Spleen (tissue), 11 donors: Measurements from ENCODE around the gene PCSK9. TPM values are rescaled to one million over a fixed set of nuclear protein-coding genes. Genes with fewer than 3 reads are reported as not detected.

ENCODE experiments used
- DNase-seq: peaks from one replicate; pipeline ENCODE4 v3.0.0-alpha.2; 2020
- H3K27ac ChIP-seq, 8 donors: fragments of 200-600 bp; sonication (generic) in 7 of 8; 1 replicate in 4 of 8; 2 replicates in 4 of 8; pipeline versions ENCODE4 v1.5.0 to v1.8.0; 2016 to 2021; ENCODE audit warnings: inconsistent platforms in 4 of 8, mild to moderate bottlenecking in 4 of 8, moderate library complexity in 1 of 8
- H3K27me3 ChIP-seq, 7 donors: fragments of 200-600 bp; sonication (generic) in 6 of 7; replicated peaks in 1 of 7; 1 replicate in 4 of 7; 2 replicates in 3 of 7; pipeline versions ENCODE4 v1.5.0 to v1.8.0; 2016 to 2021; ENCODE audit warnings: inconsistent platforms in 3 of 7, mild to moderate bottlenecking in 1 of 7
- H3K36me3 ChIP-seq, 6 donors: fragments of 200-600 bp; sonication (generic) in 5 of 6; 1 replicate in 4 of 6; 2 replicates in 2 of 6; pipeline versions ENCODE4 v1.5.0 to v1.8.0; 2016 to 2021; ENCODE audit warnings: inconsistent platforms in 2 of 6
- H3K4me1 ChIP-seq, 6 donors: fragments of 200-600 bp; sonication (generic) in 5 of 6; 1 replicate in 3 of 6; 2 replicates in 3 of 6; pipeline versions ENCODE4 v1.5.0 to v1.8.0; 2016 to 2021; ENCODE audit warnings: inconsistent platforms in 3 of 6
- H3K4me3 ChIP-seq, 8 donors: fragments of 200-600 bp; sonication (generic) in 7 of 8; 1 replicate in 4 of 8; 2 replicates in 4 of 8; pipeline versions ENCODE4 v1.5.0 to v1.8.0; 2016 to 2021; ENCODE audit warnings: inconsistent platforms in 4 of 8, mild to moderate bottlenecking in 4 of 8, moderate library complexity in 2 of 8
- H3K9me3 ChIP-seq, 8 donors: fragments of 200-600 bp; sonication (generic) in 7 of 8; 1 replicate in 4 of 8; 2 replicates in 4 of 8; pipeline versions ENCODE4 v1.5.0 to v1.8.0; 2016 to 2021; ENCODE audit warnings: inconsistent platforms in 4 of 8
- POLR2A ChIP-seq, 3 donors: fragments of 450-650 bp; IDR thresholded peaks; one replicate each; pipeline ENCODE4 v1.5.1; 2017; ENCODE audit warnings: antibody characterized with exemption in 3 of 3, mild to moderate bottlenecking in 1 of 3
- POLR2AphosphoS5 ChIP-seq, 3 donors: sonication (generic); formaldehyde crosslinking; IDR thresholded peaks; one replicate each; pipeline ENCODE4 v1.5.1; 2017; ENCODE audit warnings: antibody characterized with exemption in 3 of 3
- WGBS, 5 donors: extraction: QIAGEN DNeasy Blood & Tissue Kit in 3 of 5; methylation state at CpG; one replicate each; pipeline versions ENCODE4 v1.1.5 to v1.1.7; 2013 to 2018; 5-methylcytosine and 5-hydroxymethylcytosine counted together
- intact Hi-C: fragments of 100-400 bp; cut with DNase I; formaldehyde crosslinking; loops from one replicate; pipeline ENCODE4 v1.15.0; 2023; ENCODE audit warnings: low total_unique reads
- polyA plus RNA-seq, 3 donors: library from polyadenylated mRNA; stranded (reverse); fragments of 200-250 nt; gene quantifications; one replicate each; pipeline ENCODE4 v1.2.1, GENCODE V29; 2013
- total RNA-seq, 7 donors: library from RNA; depleted of rRNA in 3 of 7; stranded (reverse); fragments of >200 nt in 3 of 7; fragmentation: NEBNext Ultra II Directional in 4 of 7; extraction: Animal tissue kit (Norgen Biotek cat#: 25700) in 4 of 7; gene quantifications; one replicate each; pipeline versions ENCODE4 v1.1.0 to v1.2.1, GENCODE V29; 2016 to 2021
- TF ChIP-seq, protein P1 (sequence below), 11 experiments: fragments of 200-600 bp in 7 of 11; fragments of 450-650 bp in 4 of 11; sonication (generic) in 4 of 11; IDR thresholded peaks in 8 of 11; conservative IDR thresholded peaks in 3 of 11; 1 replicate in 7 of 11; 2 replicates in 4 of 11; pipeline versions ENCODE4 v1.4.0 to v1.8.0; 2016 to 2021; ENCODE audit warnings: antibody characterized with exemption in 11 of 11, inconsistent platforms in 4 of 11, mild to moderate bottlenecking in 1 of 11
- donor health status: healthy with polysubstance abuse.
- donor health status: DM: no; HTN: no; CAD: no; lungs with moderate emphysema.
- donor health status: DM: no; HTN: no; CAD: no.
- donor health status: Bipolar disorder and iron deficiency.
- donor health status: healthy.
- donor health status: DM: no; HTN: no; CAD: no.
- donor health status: DM: yes; HTN: yes; CAD: no.

The PCSK9 gene
- total and polyA plus RNA-seq, 10 donors: 0.03 to 0.85 (median 0.18) TPM; not detected in 3

DNA sequence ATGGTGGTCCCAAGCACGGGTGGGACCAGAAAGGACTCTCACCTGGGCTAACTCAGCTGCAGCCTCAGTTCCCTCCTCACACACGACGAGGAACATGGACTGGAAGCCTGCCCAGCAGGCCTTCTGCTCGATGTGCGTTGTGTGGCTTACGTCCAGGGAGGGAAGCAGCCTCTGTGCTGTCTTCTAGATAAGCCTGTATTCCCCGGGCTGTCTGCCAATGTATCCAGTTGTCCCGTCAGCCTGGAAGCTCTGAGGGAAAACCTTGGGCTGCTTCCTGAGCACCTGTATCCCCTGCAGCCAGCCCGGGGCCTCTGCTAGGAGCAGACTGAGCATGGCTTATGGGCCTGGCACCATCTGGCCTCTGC is 10.5 kb downstream of the PCSK9 start:
- Histone ChIP-seq H3K27me3 (no peaks in the 10 kb centered on the region), H3K9me3 (no peaks in the 10 kb centered on the region), H3K4me1 (peaks cover 0 to 20% (median 3%) of the 10 kb centered on the region in 6 donors), H3K27ac (no peak overlapping the region), H3K4me3 (no peak overlapping the region), H3K36me3 (peaks cover 0 to 27% (median 0%) of the 10 kb centered on the region in 6 donors)
- DNase-seq: no peak
- TF ChIP-seq POLR2AphosphoS5 (IDR thresholded peaks at IDR 0.05): peak in 1 of 3 donors; percentile 25
- TF ChIP-seq, protein P1, sequence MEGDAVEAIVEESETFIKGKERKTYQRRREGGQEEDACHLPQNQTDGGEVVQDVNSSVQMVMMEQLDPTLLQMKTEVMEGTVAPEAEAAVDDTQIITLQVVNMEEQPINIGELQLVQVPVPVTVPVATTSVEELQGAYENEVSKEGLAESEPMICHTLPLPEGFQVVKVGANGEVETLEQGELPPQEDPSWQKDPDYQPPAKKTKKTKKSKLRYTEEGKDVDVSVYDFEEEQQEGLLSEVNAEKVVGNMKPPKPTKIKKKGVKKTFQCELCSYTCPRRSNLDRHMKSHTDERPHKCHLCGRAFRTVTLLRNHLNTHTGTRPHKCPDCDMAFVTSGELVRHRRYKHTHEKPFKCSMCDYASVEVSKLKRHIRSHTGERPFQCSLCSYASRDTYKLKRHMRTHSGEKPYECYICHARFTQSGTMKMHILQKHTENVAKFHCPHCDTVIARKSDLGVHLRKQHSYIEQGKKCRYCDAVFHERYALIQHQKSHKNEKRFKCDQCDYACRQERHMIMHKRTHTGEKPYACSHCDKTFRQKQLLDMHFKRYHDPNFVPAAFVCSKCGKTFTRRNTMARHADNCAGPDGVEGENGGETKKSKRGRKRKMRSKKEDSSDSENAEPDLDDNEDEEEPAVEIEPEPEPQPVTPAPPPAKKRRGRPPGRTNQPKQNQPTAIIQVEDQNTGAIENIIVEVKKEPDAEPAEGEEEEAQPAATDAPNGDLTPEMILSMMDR (IDR thresholded peaks at IDR 0.05 in 8 of 11, conservative IDR thresholded peaks at IDR 0.05 in 3 of 11): no peak
- no peak for TF ChIP-seq POLR2A (IDR thresholded peaks at IDR 0.05)
- 60 to 73% (median 66%) methylated on average over 3 to 9 of the region's 9 CpGs for WGBS, 5 donors
- intact Hi-C loops: no loop called here

DNA sequence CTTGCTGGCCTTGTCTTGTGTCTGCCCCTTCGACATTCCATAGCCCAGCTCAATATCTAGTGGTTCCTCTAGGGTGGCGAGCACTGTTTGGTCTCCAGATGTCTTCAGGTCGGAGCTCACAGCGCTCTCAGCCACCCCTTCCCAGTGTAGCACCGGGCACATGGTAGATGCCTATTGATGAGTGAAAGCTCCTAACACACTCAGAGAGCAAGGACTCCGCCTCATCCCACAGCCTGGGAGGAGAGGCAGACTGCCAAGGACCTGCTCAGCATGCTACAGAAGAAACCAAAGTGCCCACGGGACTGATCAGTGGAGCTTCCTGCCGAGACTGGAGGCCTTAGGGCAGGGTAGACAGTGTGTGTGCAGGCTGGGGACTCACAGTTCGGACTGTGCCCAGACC is 10.9 kb downstream of the PCSK9 start:
- WGBS, 5 donors: 55 to 72% (median 67%) methylated on average over 8 to 9 of the region's 9 CpGs
- intact Hi-C loops: no loop called here
- H3K27ac ChIP-seq: no peak overlapping the region
- peaks cover 0 to 23% (median 0%) of the 10 kb centered on the region in 6 donors for H3K36me3 ChIP-seq
- TF ChIP-seq, protein P1 (IDR thresholded peaks at IDR 0.05 in 8 of 11, conservative IDR thresholded peaks at IDR 0.05 in 3 of 11): no peak
- TF ChIP-seq POLR2AphosphoS5 (IDR thresholded peaks at IDR 0.05): no peak
- TF ChIP-seq POLR2A (IDR thresholded peaks at IDR 0.05): no peak
- H3K9me3 ChIP-seq: no peaks in the 10 kb centered on the region
- H3K4me3 ChIP-seq: no peak overlapping the region
- H3K4me1 ChIP-seq: peaks cover 0 to 20% (median 3%) of the 10 kb centered on the region in 6 donors
- no peaks in the 10 kb centered on the region for H3K27me3 ChIP-seq
- no peak for DNase-seq

DNA sequence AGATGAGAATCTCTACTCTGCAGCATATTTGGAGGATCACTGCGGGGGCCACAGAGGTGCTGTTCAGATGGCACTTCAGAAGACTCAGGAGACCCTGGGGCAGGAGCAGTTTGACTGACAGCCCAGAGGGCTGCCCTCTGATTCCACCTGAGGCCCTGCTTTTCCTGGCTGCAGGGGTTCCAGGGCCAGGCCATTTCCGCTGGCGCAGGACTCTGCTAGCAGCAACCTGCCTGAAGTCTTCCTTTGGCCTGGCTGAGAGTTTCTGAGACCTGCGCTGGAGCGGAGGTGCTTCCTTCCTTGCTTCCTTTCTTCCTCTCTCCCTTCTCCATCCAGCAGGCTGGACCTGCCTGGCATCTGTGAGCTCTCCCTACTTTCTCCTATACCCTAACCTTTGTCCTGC is 11.8 kb downstream of the PCSK9 start:
- Histone ChIP-seq H3K27ac (no peak overlapping the region), H3K4me3 (no peak overlapping the region), H3K4me1 (peaks cover 0 to 20% (median 3%) of the 10 kb centered on the region in 6 donors), H3K27me3 (no peaks in the 10 kb centered on the region), H3K9me3 (no peaks in the 10 kb centered on the region), H3K36me3 (peaks cover 0 to 23% (median 0%) of the 10 kb centered on the region in 6 donors)
- no peak for DNase-seq
- intact Hi-C loops: no loop called here
- 88 to 94% (median 90%) methylated on average over 5 of the region's 5 CpGs for WGBS, 5 donors
- TF ChIP-seq, protein P1 (IDR thresholded peaks at IDR 0.05 in 8 of 11, conservative IDR thresholded peaks at IDR 0.05 in 3 of 11): no peak
- TF ChIP-seq POLR2AphosphoS5 (IDR thresholded peaks at IDR 0.05): no peak
- no peak for TF ChIP-seq POLR2A (IDR thresholded peaks at IDR 0.05)

DNA sequence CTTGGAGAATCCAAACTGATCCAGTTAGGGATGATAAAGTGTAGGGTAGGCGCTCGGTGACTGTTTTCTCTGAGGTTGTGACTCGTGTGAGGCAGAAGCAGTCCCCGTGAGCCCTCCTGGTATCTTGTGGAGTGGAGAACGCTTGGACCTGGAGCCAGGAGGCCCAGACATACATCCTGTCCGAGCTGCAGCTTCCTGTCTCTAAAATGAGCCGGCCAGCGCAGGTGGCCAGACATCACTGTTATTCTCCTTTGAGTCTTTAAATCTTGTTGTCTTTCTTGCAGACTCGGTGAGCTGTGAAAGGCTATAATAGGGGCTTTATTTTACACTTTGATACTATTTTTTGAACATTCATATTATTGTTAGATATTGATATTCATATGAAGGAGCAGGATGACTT is 12.3 kb downstream of the PCSK9 start:
- Histone ChIP-seq H3K27me3 (no peaks in the 10 kb centered on the region), H3K9me3 (no peaks in the 10 kb centered on the region), H3K4me1 (peaks cover 0 to 20% (median 3%) of the 10 kb centered on the region in 6 donors), H3K36me3 (peaks cover 0 to 23% (median 0%) of the 10 kb centered on the region in 6 donors), H3K27ac (no peak overlapping the region), H3K4me3 (no peak overlapping the region)
- intact Hi-C loops: no loop called here
- TF ChIP-seq POLR2AphosphoS5 (IDR thresholded peaks at IDR 0.05) (no peak), POLR2A (IDR thresholded peaks at IDR 0.05) (no peak)
- TF ChIP-seq, protein P1 (IDR thresholded peaks at IDR 0.05 in 8 of 11, conservative IDR thresholded peaks at IDR 0.05 in 3 of 11): no peak
- no peak for DNase-seq
- WGBS, 5 donors: 47 to 73% (median 57%) methylated on average over 9 of the region's 9 CpGs
